ENCODE results near the gene INKA2.

GRCh38 chr1:111776391-111776790, 37.2 kb upstream of the INKA2 start:
- no peak for TF ChIP-seq POLR2A (IDR thresholded peaks at IDR 0.05; ENCODE audit: low read depth, low read length)
- TF ChIP-seq ZNF622 (IDR thresholded peaks at IDR 0.05) = no peak
- TF ChIP-seq SMC3 (IDR thresholded peaks at IDR 0.05; ENCODE audit: borderline replicate concordance, low read length) = no peak
- TF ChIP-seq MAX (IDR thresholded peaks at IDR 0.05; ENCODE audit: low read depth, low read length) = no peak
- TF ChIP-seq RCOR1 (conservative IDR thresholded peaks at IDR 0.05; ENCODE audit: low read depth, low read length) = no peak
- TF ChIP-seq NRF1 (conservative IDR thresholded peaks at IDR 0.05; ENCODE audit: low read depth, low read length) = no peak
- no peak for TF ChIP-seq POLR2AphosphoS5 (IDR thresholded peaks at IDR 0.05; ENCODE audit: low read length)
- no peak for TF ChIP-seq BACH1 (IDR thresholded peaks at IDR 0.05; ENCODE audit: borderline replicate concordance)
- TF ChIP-seq EZH2 (IDR thresholded peaks at IDR 0.05; ENCODE audit: borderline replicate concordance, control insufficient read depth, low read depth, low read length) = no peak
- TF ChIP-seq FOXM1 (IDR thresholded peaks at IDR 0.05; ENCODE audit: low read depth, low read length) = no peak
- TF ChIP-seq CREM (IDR thresholded peaks at IDR 0.05; ENCODE audit: low read depth) = no peak
- no peak for TF ChIP-seq YY1 (IDR thresholded peaks at IDR 0.05; ENCODE audit: low read depth, low read length)
- no peak for TF ChIP-seq SIN3A (IDR thresholded peaks at IDR 0.05; ENCODE audit: low read depth, low read length)
